Measurements from ENCODE around the gene PRAME.

Gene PRAME

GRCh38 chr22:22579869-22580604, 21.0 kb upstream of the PRAME start:
- no peak for DNase-seq

- DNase-seq: no peak
Measured at GRCh38 chr22:22578702-22579424, 19.8 kb upstream of the PRAME start.

GRCh38 chr22:22576989-22577427, 17.9 kb upstream of the PRAME start:
- DNase-seq: no peak

- no peak for DNase-seq
Measured at GRCh38 chr22:22576244-22576988, 17.4 kb upstream of the PRAME start.

GRCh38 chr22:22574361-22574760, 15.3 kb upstream of the PRAME start:
- no peak for DNase-seq

- no peak for DNase-seq
Measured at GRCh38 chr22:22573047-22573889, 14.2 kb upstream of the PRAME start.

- no peak for DNase-seq
Measured at GRCh38 chr22:22571862-22572261, 12.8 kb upstream of the PRAME start.

- no peak for DNase-seq
Measured at GRCh38 chr22:22571429-22571828, 12.4 kb upstream of the PRAME start.

- no peak for DNase-seq
Measured at GRCh38 chr22:22569218-22569617, 10.2 kb upstream of the PRAME start.

- no peak for DNase-seq
Measured at GRCh38 chr22:22565981-22566380, 6.9 kb upstream of the PRAME start.

- no peak for DNase-seq
Measured at GRCh38 chr22:22558071-22558971, 744 bp downstream of the PRAME start.

- DNase-seq: no peak
Measured at GRCh38 chr22:22556995-22557925, 1.8 kb downstream of the PRAME start.

- DNase-seq: no peak
Measured at GRCh38 chr22:22556578-22556977, 2.5 kb downstream of the PRAME start.

GRCh38 chr22:22555596-22555995, 3.5 kb downstream of the PRAME start:
- no peak for DNase-seq

GRCh38 chr22:22554587-22555284, 4.3 kb downstream of the PRAME start:
- no peak for DNase-seq

- DNase-seq: no peak
Measured at GRCh38 chr22:22553735-22554586, 5.1 kb downstream of the PRAME start.

GRCh38 chr22:22553141-22553540, 5.9 kb downstream of the PRAME start:
- DNase-seq: no peak

- no peak for DNase-seq
Measured at GRCh38 chr22:22552630-22553029, 6.4 kb downstream of the PRAME start.
